Karpas-422 (cell line): ENCODE data around the gene COL1A1. TPM values are rescaled to one million over a fixed set of nuclear protein-coding genes. Genes with fewer than 3 reads are reported as not detected.

Experiments
- DNase-seq: peaks from one replicate; pipeline ENCODE4 v3.0.0-alpha.2; 2015
- H2AFZ ChIP-seq: fragments of 200-600 bp; sonication (generic); 2 replicates; pipeline ENCODE4 v1.6.1; 2014; ENCODE audit warnings: antibody characterized with exemption, low read length, mixed read lengths
- H3K27ac ChIP-seq: fragments of 200-600 bp; sonication (generic); 2 replicates; pipeline ENCODE4 v1.5.1; 2014; ENCODE audit warnings: mild to moderate bottlenecking, low read length, moderate library complexity
- H3K27me3 ChIP-seq: fragments of 200-600 bp; sonication (generic); 2 replicates; pipeline ENCODE4 v1.6.1; 2014; ENCODE audit warnings: low read length, mixed read lengths
- H3K36me3 ChIP-seq: fragments of 200-600 bp; sonication (generic); 2 replicates; pipeline ENCODE4 v1.6.1; 2014; ENCODE audit warnings: low read length, mixed read lengths; ENCODE audit not compliant: insufficient read depth
- H3K4me1 ChIP-seq: fragments of 200-600 bp; sonication (generic); 2 replicates; pipeline ENCODE4 v1.6.1; 2014; ENCODE audit warnings: mild to moderate bottlenecking, low read length, mixed read lengths
- H3K4me2 ChIP-seq: fragments of 200-600 bp; sonication (generic); 2 replicates; pipeline ENCODE4 v1.6.1; 2014; ENCODE audit warnings: low read length, low read depth, mild to moderate bottlenecking; ENCODE audit not compliant: poor library complexity, severe bottlenecking
- H3K4me3 ChIP-seq: fragments of 200-600 bp; sonication (generic); 2 replicates; pipeline ENCODE4 v1.5.1; 2014; ENCODE audit warnings: mild to moderate bottlenecking, antibody characterized with exemption, low read length, mixed read lengths
- H3K79me2 ChIP-seq: fragments of 200-600 bp; sonication (generic); 2 replicates; pipeline ENCODE4 v1.6.1; 2014; ENCODE audit warnings: mild to moderate bottlenecking, low read length, mixed read lengths
- H3K9ac ChIP-seq: fragments of 200-600 bp; sonication (generic); 2 replicates; pipeline ENCODE4 v1.6.0; 2014; ENCODE audit warnings: low read length
- H3K9me2 ChIP-seq: fragments of 200-600 bp; sonication (generic), shearing (Covaris generic); replicated peaks from 2 replicates; pipeline ENCODE4 v1.6.0; 2014; ENCODE audit warnings: mild to moderate bottlenecking, low read length, moderate library complexity; ENCODE audit not compliant: insufficient read depth
- H3K9me3 ChIP-seq: fragments of 300-700, 200-600 bp; sonication (generic); 2 replicates; pipeline ENCODE4 v1.6.1; 2014; ENCODE audit warnings: low read length, mixed read lengths
- H4K20me1 ChIP-seq: fragments of 200-600 bp; sonication (generic); 2 replicates; pipeline ENCODE4 v1.6.1; 2014; ENCODE audit warnings: mild to moderate bottlenecking, antibody characterized with exemption, low read length, low read depth; ENCODE audit not compliant: insufficient read depth
- total RNA-seq: library from RNA; depleted of rRNA; stranded (reverse); fragments of >200 nt; shearing (Covaris generic); gene quantifications from 2 replicates; pipeline ENCODE4 v1.2.3, GENCODE V29; 2014; ENCODE audit warnings: low replicate concordance

The COL1A1 gene
- total RNA-seq, 1 experiment from 2014 or later, result not detected

GRCh38 chr17:50234581-50234980, 33.1 kb upstream of the COL1A1 start:
- H3K36me3 ChIP-seq, result no peaks in the 10 kb centered on the region
- H3K9ac ChIP-seq, result no peak overlapping the region
- H3K9me2 ChIP-seq, result no peaks in the 10 kb centered on the region
- H3K4me3 ChIP-seq, result no peak overlapping the region
- no peaks in the 10 kb centered on the region; the same call in 1 of the 2 replicates for H3K27me3 ChIP-seq
- no peak overlapping the region for H3K27ac ChIP-seq
- 0 out of 2 replicates have a peak, but pooled peaks cover 6% of the 10 kb centered on the region for H3K9me3 ChIP-seq
- H3K4me1 ChIP-seq, result no peaks in the 10 kb centered on the region
- no peak for DNase-seq
- H4K20me1 ChIP-seq, result no peaks in the 10 kb centered on the region
- H2AFZ ChIP-seq, result no peak overlapping the region
- H3K79me2 ChIP-seq, result no peaks in the 10 kb centered on the region
- no peak overlapping the region for H3K4me2 ChIP-seq

GRCh38 chr17:50225701-50226240, 24.3 kb upstream of the COL1A1 start:
- Histone ChIP-seq H3K27ac (no peak overlapping the region), H3K4me1 (no peaks in the 10 kb centered on the region), H3K79me2 (no peaks in the 10 kb centered on the region), H3K36me3 (no peaks in the 10 kb centered on the region), H3K4me2 (no peak overlapping the region), H2AFZ (no peak overlapping the region), H4K20me1 (no peaks in the 10 kb centered on the region), H3K4me3 (no peak overlapping the region), H3K9me3 (no peaks in the 10 kb centered on the region), H3K9ac (no peak overlapping the region), H3K27me3 (no peaks in the 10 kb centered on the region), H3K9me2 (no peaks in the 10 kb centered on the region)
- no peak for DNase-seq

- H2AFZ ChIP-seq, result no peak overlapping the region
- no peak overlapping the region for H3K27ac ChIP-seq
- no peak overlapping the region for H3K9ac ChIP-seq
- H4K20me1 ChIP-seq, result no peaks in the 10 kb centered on the region
- no peaks in the 10 kb centered on the region for H3K9me3 ChIP-seq
- H3K9me2 ChIP-seq, result no peaks in the 10 kb centered on the region
- H3K4me2 ChIP-seq, result no peak overlapping the region
- no peaks in the 10 kb centered on the region for H3K79me2 ChIP-seq
- H3K4me1 ChIP-seq, result no peaks in the 10 kb centered on the region
- no peak overlapping the region for H3K4me3 ChIP-seq
- DNase-seq, result no peak
- H3K27me3 ChIP-seq, result no peaks in the 10 kb centered on the region
- H3K36me3 ChIP-seq, result no peaks in the 10 kb centered on the region
These were observed 21.5 kb upstream of the COL1A1 start for GRCh38 chr17:50222922-50223321.

- Histone ChIP-seq H2AFZ (no peak overlapping the region), H3K9ac (no peak overlapping the region), H3K4me3 (no peak overlapping the region), H3K4me1 (no peaks in the 10 kb centered on the region), H3K27me3 (no peaks in the 10 kb centered on the region), H3K4me2 (no peak overlapping the region), H3K79me2 (no peaks in the 10 kb centered on the region), H3K36me3 (no peaks in the 10 kb centered on the region), H3K9me2 (no peaks in the 10 kb centered on the region), H4K20me1 (no peaks in the 10 kb centered on the region), H3K27ac (no peak overlapping the region), H3K9me3 (no peaks in the 10 kb centered on the region)
- DNase-seq, result no peak
These were observed 20.6 kb upstream of the COL1A1 start for GRCh38 chr17:50221864-50222545.

- H3K36me3 ChIP-seq, result no peaks in the 10 kb centered on the region
- no peaks in the 10 kb centered on the region for H3K27me3 ChIP-seq
- H3K4me2 ChIP-seq, result no peak overlapping the region
- no peak overlapping the region for H3K27ac ChIP-seq
- DNase-seq, result no peak
- no peak overlapping the region for H2AFZ ChIP-seq
- H3K79me2 ChIP-seq, result no peaks in the 10 kb centered on the region
- H3K9me2 ChIP-seq, result no peaks in the 10 kb centered on the region
- H3K9me3 ChIP-seq, result no peaks in the 10 kb centered on the region
- H4K20me1 ChIP-seq, result no peaks in the 10 kb centered on the region
- no peaks in the 10 kb centered on the region for H3K4me1 ChIP-seq
- no peak overlapping the region for H3K4me3 ChIP-seq
- no peak overlapping the region for H3K9ac ChIP-seq
These were observed 19.9 kb upstream of the COL1A1 start for GRCh38 chr17:50221266-50221863.

GRCh38 chr17:50220811-50221210, 19.4 kb upstream of the COL1A1 start:
- no peaks in the 10 kb centered on the region for H4K20me1 ChIP-seq
- H3K27ac ChIP-seq, result no peak overlapping the region
- H3K36me3 ChIP-seq, result no peaks in the 10 kb centered on the region
- no peak overlapping the region for H3K4me3 ChIP-seq
- H3K4me1 ChIP-seq, result no peaks in the 10 kb centered on the region
- no peaks in the 10 kb centered on the region for H3K9me3 ChIP-seq
- no peak overlapping the region for H3K9ac ChIP-seq
- no peaks in the 10 kb centered on the region for H3K9me2 ChIP-seq
- no peak for DNase-seq
- no peak overlapping the region for H3K4me2 ChIP-seq
- H3K79me2 ChIP-seq, result no peaks in the 10 kb centered on the region
- no peak overlapping the region for H2AFZ ChIP-seq
- no peaks in the 10 kb centered on the region for H3K27me3 ChIP-seq

- no peaks in the 10 kb centered on the region for H3K79me2 ChIP-seq
These were observed 18.6 kb upstream of the COL1A1 start for GRCh38 chr17:50219939-50220465.

GRCh38 chr17:50219342-50219741, 17.9 kb upstream of the COL1A1 start:
- Histone ChIP-seq H3K9me2 (no peaks in the 10 kb centered on the region), H3K9ac (no peak overlapping the region), H3K4me2 (no peak overlapping the region)

More at GRCh38 chr17:50219939-50220465, 18.6 kb upstream of the COL1A1 start:
- H3K36me3 ChIP-seq, result no peaks in the 10 kb centered on the region
- no peak overlapping the region for H3K4me3 ChIP-seq
- DNase-seq, result no peak
- H3K9me2 ChIP-seq, result no peaks in the 10 kb centered on the region
- H3K9me3 ChIP-seq, result no peaks in the 10 kb centered on the region
- no peaks in the 10 kb centered on the region for H3K27me3 ChIP-seq
- no peaks in the 10 kb centered on the region for H4K20me1 ChIP-seq
- H3K27ac ChIP-seq, result no peak overlapping the region
- H3K9ac ChIP-seq, result no peak overlapping the region
- no peaks in the 10 kb centered on the region for H3K4me1 ChIP-seq
- no peak overlapping the region for H3K4me2 ChIP-seq
- H2AFZ ChIP-seq, result no peak overlapping the region

More at GRCh38 chr17:50219342-50219741, 17.9 kb upstream of the COL1A1 start:
- H3K9me3 ChIP-seq, result no peaks in the 10 kb centered on the region
- no peak overlapping the region for H3K4me3 ChIP-seq
- H4K20me1 ChIP-seq, result no peaks in the 10 kb centered on the region
- H3K27me3 ChIP-seq, result no peaks in the 10 kb centered on the region
- H3K36me3 ChIP-seq, result no peaks in the 10 kb centered on the region
- no peak for DNase-seq
- no peaks in the 10 kb centered on the region for H3K4me1 ChIP-seq
- H3K79me2 ChIP-seq, result no peaks in the 10 kb centered on the region
- H3K27ac ChIP-seq, result no peak overlapping the region
- H2AFZ ChIP-seq, result no peak overlapping the region
